GM18507 (cell line): ENCODE data around the gene STK24.
"Not testable (repeated sequence)": the region's sequence is repeated elsewhere in the genome, so short reads cannot be mapped to it uniquely, and the experiment has no call there.

Experiments
- DNase-seq: peaks from one replicate; pipeline ENCODE4 v3.0.0; 2011; ENCODE audit warnings: low read depth; ENCODE audit not compliant: insufficient read length; ENCODE audit errors: extremely low spot score
- FAIRE-seq: peaks from 2 replicates; lab custom pipeline; 2011; peaks lifted over from hg19 to GRCh38; lab: Jason Lieb, UNC

STK24 gene

GRCh38 chr13:98585398-98585754 lies 8.5 kb upstream of the STK24 start:
- FAIRE-seq (no peak), DNase-seq (no peak)

GRCh38 chr13:98584668-98585397 lies 7.9 kb upstream of the STK24 start:
- no peak for DNase-seq
- FAIRE-seq, result no peak

- DNase-seq, result no peak
- no peak for FAIRE-seq
Measured at GRCh38 chr13:98582947-98583346, 6.0 kb upstream of the STK24 start.

- FAIRE-seq (no peak), DNase-seq (no peak)
Measured at GRCh38 chr13:98581971-98582702, 5.2 kb upstream of the STK24 start.

GRCh38 chr13:98581381-98581780 lies 4.5 kb upstream of the STK24 start:
- DNase-seq, result no peak
- no peak for FAIRE-seq

GRCh38 chr13:98580420-98580819 lies 3.5 kb upstream of the STK24 start:
- DNase-seq (no peak), FAIRE-seq (no peak)

GRCh38 chr13:98577836-98578285 lies 954 bp upstream of the STK24 start:
- DNase-seq, result no peak
- no peak for FAIRE-seq

- FAIRE-seq (no peak), DNase-seq (no peak)
Measured at GRCh38 chr13:98576200-98576945, 534 bp downstream of the STK24 start.

- FAIRE-seq, result no peak
- DNase-seq, result no peak
Measured at GRCh38 chr13:98575904-98576199, 1.1 kb downstream of the STK24 start.

- FAIRE-seq (peak; percentile 38), DNase-seq (no peak)
Measured at GRCh38 chr13:98575009-98575903, 1.7 kb downstream of the STK24 start.

GRCh38 chr13:98571955-98572662 lies 4.8 kb downstream of the STK24 start:
- DNase-seq, result no peak
- peak; percentile 9 for FAIRE-seq

GRCh38 chr13:98570929-98571372 lies 6.0 kb downstream of the STK24 start:
- FAIRE-seq (peak; percentile 92), DNase-seq (peak; percentile 70)

- FAIRE-seq, DNase-seq: not testable (repeated sequence)
Measured at GRCh38 chr13:98569494-98570367, 7.2 kb downstream of the STK24 start.

- FAIRE-seq (no peak), DNase-seq (no peak)
Measured at GRCh38 chr13:98568918-98569317, 8.0 kb downstream of the STK24 start.

- FAIRE-seq (no peak), DNase-seq (no peak)
Measured at GRCh38 chr13:98567140-98567539, 9.8 kb downstream of the STK24 start.

GRCh38 chr13:98565726-98566565 lies 11.0 kb downstream of the STK24 start:
- FAIRE-seq (peak; percentile 69), DNase-seq (no peak)

- FAIRE-seq, result peak; percentile 45
Measured at GRCh38 chr13:98564204-98564603, 12.7 kb downstream of the STK24 start.

More at GRCh38 chr13:98564204-98564603, 12.7 kb downstream of the STK24 start:
- no peak for DNase-seq
